Measurements from ENCODE around the gene PSPC1.

GRCh38 chr13:19805765-19806164 lies 23.0 kb upstream of the PSPC1 start:
- TF ChIP-seq CTCF (IDR thresholded peaks at IDR 0.05) (no peak), EP300 (IDR thresholded peaks at IDR 0.05) (no peak)

Data from tibial nerve (tissue), 4 donors.